LNCaP clone FGC (cell line): ENCODE measurements around the gene SLC26A1.
"Not testable (repeated sequence)": the region's sequence is repeated elsewhere in the genome, so short reads cannot be mapped to it uniquely, and the experiment has no call there.

Source experiments
- DNase-seq: peaks from one replicate; pipeline ENCODE4 v3.0.0-alpha.2; 2011; ENCODE audit warnings: low read depth
- H3K4me3 ChIP-seq: 2 replicates; pipeline ENCODE4 v1.5.1; 2011; ENCODE audit warnings: mild to moderate bottlenecking, low read depth, low read length, control low read depth
- CTCF ChIP-seq: IDR thresholded peaks from 2 replicates; pipeline ENCODE4 v1.5.1; 2012; ENCODE audit warnings: mild to moderate bottlenecking; ENCODE audit not compliant: control insufficient read depth, insufficient read depth; ENCODE audit errors: extremely low read depth

The SLC26A1 gene

DNA sequence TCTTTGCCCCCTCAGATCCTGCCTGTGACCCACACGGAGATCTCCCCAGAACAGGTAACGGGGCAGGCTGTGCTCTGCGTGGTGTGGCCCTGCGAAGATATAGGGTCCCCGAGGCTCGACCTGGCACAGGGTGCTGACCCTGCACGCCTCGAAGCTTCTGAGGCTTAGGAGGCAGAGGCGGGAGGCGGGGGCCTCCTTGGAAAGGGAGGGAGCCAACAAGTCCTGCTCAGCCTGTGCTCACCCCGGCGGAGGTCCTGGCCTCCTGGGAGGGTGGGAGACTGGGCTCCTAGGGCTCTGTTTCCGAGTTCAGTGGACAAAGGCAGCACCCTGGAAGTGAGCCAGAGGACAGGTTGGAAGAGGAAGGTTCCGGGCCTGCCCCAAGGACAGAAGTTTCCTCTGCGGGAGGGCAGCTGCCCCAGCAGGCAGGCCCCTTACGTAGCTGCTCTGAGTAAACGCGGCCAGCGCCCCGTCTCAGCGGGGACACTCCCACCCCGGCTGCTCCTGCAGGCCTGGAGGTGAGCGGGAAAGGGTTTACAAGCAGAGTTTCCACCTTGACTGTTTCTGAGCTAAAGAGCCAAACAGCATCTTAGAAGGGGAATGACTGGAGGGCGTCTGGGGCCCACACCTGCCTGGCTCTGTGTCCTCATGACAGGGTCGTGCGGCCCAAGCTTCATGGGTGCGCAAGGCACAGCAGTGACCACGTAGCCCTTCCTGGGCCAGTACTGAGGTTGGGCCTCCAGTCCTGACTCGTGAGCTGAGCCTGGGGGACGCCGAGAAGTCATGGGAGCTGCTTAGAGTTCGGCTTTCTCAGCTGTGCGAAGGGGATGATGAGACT is 44.9 kb downstream of the SLC26A1 start:
- H3K4me3 ChIP-seq, result no peak overlapping the region
- TF ChIP-seq CTCF, result no peak
- no peak for DNase-seq

GRCh38 chr4:947491-947971 is 45.7 kb downstream of the SLC26A1 start:
- no peak for TF ChIP-seq CTCF

GRCh38 chr4:946517-947471 is 46.4 kb downstream of the SLC26A1 start:
- DNase-seq, result no peak
- no peak overlapping the region for H3K4me3 ChIP-seq
- no peak for TF ChIP-seq CTCF

More at GRCh38 chr4:947491-947971, 45.7 kb downstream of the SLC26A1 start:
- H3K4me3 ChIP-seq, result no peak overlapping the region
- DNase-seq, result no peak

GRCh38 chr4:946103-946450 is 47.1 kb downstream of the SLC26A1 start:
- no peak overlapping the region for H3K4me3 ChIP-seq
- DNase-seq, result no peak
- TF ChIP-seq CTCF, result no peak

DNA sequence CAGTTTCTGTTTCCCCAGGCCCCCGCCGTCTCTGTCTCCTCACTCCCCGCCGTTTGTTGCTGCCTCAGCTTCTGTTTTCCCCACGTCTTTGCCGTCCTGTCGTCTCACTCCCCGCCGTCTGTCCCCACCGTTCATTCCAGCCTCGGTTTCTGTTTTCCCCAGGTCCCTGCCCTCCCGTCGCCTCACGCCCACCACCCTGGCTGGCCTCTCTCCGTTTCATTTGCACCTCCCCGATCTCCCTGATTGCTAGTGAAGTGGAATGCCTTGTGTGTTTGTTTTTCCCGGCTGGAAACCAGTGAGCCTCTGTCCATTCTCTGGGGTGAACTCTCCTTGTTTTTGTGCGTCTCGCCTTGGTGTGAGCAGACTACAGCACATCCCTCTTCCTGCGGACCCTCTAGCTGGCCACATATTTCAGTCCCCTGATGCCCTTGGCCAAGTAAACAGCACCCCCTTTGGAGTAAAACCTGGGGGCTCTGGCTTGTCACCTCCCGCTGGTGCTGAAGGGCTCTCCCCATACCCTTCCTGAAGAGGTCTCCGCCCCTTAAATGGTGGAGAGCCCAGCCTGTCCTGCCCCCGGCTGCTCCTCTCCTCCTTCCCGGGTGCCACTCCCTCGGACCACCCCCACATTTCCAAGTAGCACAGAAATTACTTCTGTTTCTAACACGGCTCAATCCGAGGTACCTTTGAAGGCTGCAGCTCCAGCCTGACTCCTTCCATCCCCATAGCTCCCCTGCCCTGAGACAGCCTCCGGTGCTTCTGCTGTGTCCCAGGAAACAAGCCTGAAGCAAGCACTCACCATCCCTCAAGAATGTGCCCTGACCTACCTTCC is 47.7 kb downstream of the SLC26A1 start:
- TF ChIP-seq CTCF, result no peak
- no peak overlapping the region for H3K4me3 ChIP-seq
- no peak for DNase-seq

DNA sequence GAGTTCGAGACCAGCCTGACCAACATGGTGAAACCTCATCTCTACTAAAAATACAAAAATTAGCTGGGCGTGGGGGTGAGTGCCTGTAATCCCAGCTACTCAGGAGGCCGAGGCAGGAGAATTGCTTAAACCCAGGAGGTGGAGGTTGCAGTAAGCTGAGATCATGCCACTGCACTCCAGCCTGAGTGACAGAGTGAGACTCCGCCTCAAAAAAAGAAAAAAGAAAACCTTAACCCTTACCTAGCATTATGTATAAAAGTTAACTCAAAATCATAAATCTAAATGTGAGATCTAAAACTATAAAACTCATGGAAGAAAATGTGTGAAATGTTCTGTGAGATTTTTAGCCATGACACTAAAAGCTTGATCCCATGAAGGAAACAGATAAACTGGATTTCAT is 53.7 kb downstream of the SLC26A1 start:
- not testable (repeated sequence) for DNase-seq, H3K4me3 ChIP-seq
